SK-N-SH (cell line): ENCODE data around the gene ADAMTS4. TPM values are rescaled to one million over a fixed set of nuclear protein-coding genes. Genes with fewer than 3 reads are reported as not detected.

Experiments used
- CTCF ChIA-PET: fragments of 300-600, 350-600 bp; formaldehyde crosslinking; extraction: SDS; loops from one replicate; lab custom pipeline; 2021; lab: Yijun Ruan, JAX
- POLR2A ChIA-PET: fragments of 350-600 bp; sonication (Branson Sonifier 250); formaldehyde crosslinking; extraction: SDS; loops from one replicate; lab custom pipeline; 2020; ENCODE audit warnings: antibody characterized with exemption, inconsistent platforms; lab: Yijun Ruan, JAX
- DNase-seq: peaks from one replicate; pipeline ENCODE4 v3.0.0; 2012
- H2AFZ ChIP-seq: fragments of 200-600 bp; sonication (generic); 2 replicates; pipeline ENCODE4 v1.8.1; 2016; ENCODE audit warnings: antibody characterized with exemption, mild to moderate bottlenecking, low read depth
- H3F3A ChIP-seq: fragments of 200-600 bp; sonication (generic); replicated peaks from 2 replicates; pipeline ENCODE3; 2016; ENCODE audit warnings: antibody characterized with exemption, mild to moderate bottlenecking; ENCODE audit not compliant: insufficient read depth
- H3K27ac ChIP-seq, 2 experiments: fragments of 200-500 bp in 1 of 2; fragments of 200-600 bp in 1 of 2; sonication (Bioruptor generic) in 1 of 2; sonication (generic), shearing (Covaris generic) in 1 of 2; 2 replicates each; pipeline versions ENCODE4 v1.5.1 to v1.6.1; 2014 to 2016; ENCODE audit warnings: low read depth in 2 of 2, inconsistent platforms in 1 of 2, low read length in 1 of 2, mild to moderate bottlenecking in 1 of 2, mixed read lengths in 1 of 2
- H3K27me3 ChIP-seq: fragments of 200-600 bp; sonication (generic), shearing (Covaris generic); 2 replicates; pipeline ENCODE4 v1.6.1; 2016; ENCODE audit warnings: mixed run types; ENCODE audit not compliant: insufficient read depth
- H3K36me3 ChIP-seq, 2 experiments: fragments of 200-500 bp in 1 of 2; fragments of 200-600 bp in 1 of 2; sonication (Bioruptor generic) in 1 of 2; sonication (generic) in 1 of 2; replicated peaks in 1 of 2; 2 replicates each; pipeline versions ENCODE3 to v1.5.1; 2014 to 2016; ENCODE audit warnings: low read length in 1 of 2, mild to moderate bottlenecking in 1 of 2; ENCODE audit not compliant: insufficient read depth in 2 of 2, control insufficient read depth in 1 of 2
- H3K4me1 ChIP-seq, 2 experiments: fragments of 200-500 bp in 1 of 2; fragments of 200-600 bp in 1 of 2; sonication (Bioruptor generic) in 1 of 2; sonication (generic), shearing (Covaris generic) in 1 of 2; 2 replicates each; pipeline versions ENCODE4 v1.5.1 to v1.6.1; 2014 to 2016; ENCODE audit warnings: low read depth in 1 of 2, low read length in 1 of 2, mixed run types in 1 of 2; ENCODE audit not compliant: insufficient read depth in 2 of 2, control insufficient read depth in 1 of 2
- H3K4me2 ChIP-seq: fragments of 200-600 bp; sonication (generic), shearing (Covaris generic); 2 replicates; pipeline ENCODE4 v1.6.1; 2017; ENCODE audit warnings: mixed run types
- H3K4me3 ChIP-seq, 2 experiments: fragments of 200-500 bp in 1 of 2; fragments of 200-600 bp in 1 of 2; sonication (Bioruptor generic) in 1 of 2; sonication (generic), shearing (Covaris generic) in 1 of 2; 2 replicates each; pipeline versions ENCODE4 v1.5.1 to v1.8.1; 2014 to 2016; ENCODE audit warnings: low read depth in 2 of 2, inconsistent platforms in 1 of 2, low read length in 1 of 2, mild to moderate bottlenecking in 1 of 2, mixed read lengths in 1 of 2, moderate library complexity in 1 of 2
- H3K79me2 ChIP-seq: fragments of 200-600 bp; sonication (generic); 2 replicates; pipeline ENCODE4 v1.8.1; 2017; ENCODE audit warnings: mild to moderate bottlenecking; ENCODE audit not compliant: insufficient read depth
- H3K9ac ChIP-seq: fragments of 200-600 bp; sonication (generic); 2 replicates; pipeline ENCODE4 v1.6.1; 2017; ENCODE audit warnings: mixed run types
- H3K9me2 ChIP-seq: fragments of 200-600 bp; sonication (generic); 2 replicates; pipeline ENCODE4 v1.6.1; 2017; ENCODE audit warnings: mixed run types
- H3K9me3 ChIP-seq: fragments of 200-600 bp; sonication (generic); 2 replicates; pipeline ENCODE4 v1.6.1; 2017; ENCODE audit warnings: mixed run types, mild to moderate bottlenecking, moderate library complexity
- H4K20me1 ChIP-seq: fragments of 200-600 bp; sonication (generic); 2 replicates; pipeline ENCODE4 v1.6.1; 2017; ENCODE audit warnings: mild to moderate bottlenecking, mixed run types; ENCODE audit not compliant: insufficient read depth
- CHD2 ChIP-seq: fragments of 150-350 bp; IDR thresholded peaks from 2 replicates; pipeline ENCODE4 v1.6.1; 2018; ENCODE audit warnings: low read length; ENCODE audit not compliant: partially characterized antibody
- EP300 ChIP-seq, 2 experiments: IDR thresholded peaks; 2 replicates each; pipeline versions ENCODE4 v1.4.0 to v1.6.1; 2012; ENCODE audit warnings: borderline replicate concordance in 1 of 2, low read depth in 1 of 2, low read length in 1 of 2
- FOSL2 ChIP-seq: IDR thresholded peaks from 2 replicates; pipeline ENCODE4 v1.4.0; 2012; ENCODE audit warnings: low read depth, mild to moderate bottlenecking, moderate library complexity, borderline replicate concordance
- GABPA ChIP-seq: IDR thresholded peaks from 2 replicates; pipeline ENCODE4 v1.4.0; 2012; ENCODE audit warnings: low read depth, mild to moderate bottlenecking
- JUND ChIP-seq: IDR thresholded peaks from 2 replicates; pipeline ENCODE4 v1.4.0; 2012
- RAD21 ChIP-seq: IDR thresholded peaks from 2 replicates; pipeline ENCODE4 v1.6.1; 2012; ENCODE audit warnings: mild to moderate bottlenecking, low read length
- RFX5 ChIP-seq: IDR thresholded peaks from 2 replicates; pipeline ENCODE4 v1.6.1; 2012; ENCODE audit warnings: mild to moderate bottlenecking, improper control_type of control experiment, low read length
- RXRA ChIP-seq: IDR thresholded peaks from 2 replicates; pipeline ENCODE4 v1.4.0; 2012; ENCODE audit warnings: low read depth, mild to moderate bottlenecking, borderline replicate concordance
- TEAD4 ChIP-seq: IDR thresholded peaks from 2 replicates; pipeline ENCODE4 v1.4.0; 2012; ENCODE audit warnings: mild to moderate bottlenecking, borderline replicate concordance; ENCODE audit not compliant: insufficient read depth
- USF1 ChIP-seq: IDR thresholded peaks from 2 replicates; pipeline ENCODE4 v1.4.0; 2012; ENCODE audit warnings: low read depth, borderline replicate concordance
- WGBS: methylation state at CpG from one replicate; pipeline ENCODE4 v1.1.6; 2017; ENCODE audit warnings: low lambda C conversion rate; 5-methylcytosine and 5-hydroxymethylcytosine counted together
- polyA plus RNA-seq, 3 experiments: library from polyadenylated mRNA; depleted of rRNA; stranded (reverse); fragments of >200 nt; gene quantifications; 2 replicates each; pipeline ENCODE4 v1.2.3, GENCODE V29; 2012
- TF ChIP-seq, protein P1 (sequence below): fragments of 150-350 bp; IDR thresholded peaks from 2 replicates; pipeline ENCODE4 v1.6.1; 2016; ENCODE audit warnings: mild to moderate bottlenecking, low read depth, low read length
- TF ChIP-seq, protein P2 (sequence below): IDR thresholded peaks from 2 replicates; pipeline ENCODE4 v1.6.1; 2012; ENCODE audit warnings: mild to moderate bottlenecking, low read depth, low read length, moderate library complexity
- TF ChIP-seq, protein P3 (sequence below): IDR thresholded peaks from 2 replicates; pipeline ENCODE4 v1.4.0; 2012; ENCODE audit warnings: low read depth, borderline replicate concordance

ADAMTS4 gene
- polyA plus RNA-seq, 1 of the 3 experiments (the other 2 are of a cell fraction), result 1.2 TPM

- Histone ChIP-seq H3K4me3 (no peak overlapping the region), H3F3A (no peaks in the 10 kb centered on the region), H3K27ac (no peak overlapping the region), H3K9me3 (no peaks in the 10 kb centered on the region), H2AFZ (no peak overlapping the region), H3K36me3 (no peaks in the 10 kb centered on the region), H3K79me2 (no peaks in the 10 kb centered on the region), H3K9ac (no peak overlapping the region), H3K4me1 (no peaks in the 10 kb centered on the region), H3K4me2 (no peak overlapping the region), H3K27me3 (no peaks in the 10 kb centered on the region), H4K20me1 (no peaks in the 10 kb centered on the region), H3K9me2 (no peaks in the 10 kb centered on the region)
- TF ChIP-seq, protein P1, sequence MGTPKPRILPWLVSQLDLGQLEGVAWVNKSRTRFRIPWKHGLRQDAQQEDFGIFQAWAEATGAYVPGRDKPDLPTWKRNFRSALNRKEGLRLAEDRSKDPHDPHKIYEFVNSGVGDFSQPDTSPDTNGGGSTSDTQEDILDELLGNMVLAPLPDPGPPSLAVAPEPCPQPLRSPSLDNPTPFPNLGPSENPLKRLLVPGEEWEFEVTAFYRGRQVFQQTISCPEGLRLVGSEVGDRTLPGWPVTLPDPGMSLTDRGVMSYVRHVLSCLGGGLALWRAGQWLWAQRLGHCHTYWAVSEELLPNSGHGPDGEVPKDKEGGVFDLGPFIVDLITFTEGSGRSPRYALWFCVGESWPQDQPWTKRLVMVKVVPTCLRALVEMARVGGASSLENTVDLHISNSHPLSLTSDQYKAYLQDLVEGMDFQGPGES, result no peak
- TF ChIP-seq TEAD4 (no peak), GABPA (no peak)
- TF ChIP-seq, protein P2, sequence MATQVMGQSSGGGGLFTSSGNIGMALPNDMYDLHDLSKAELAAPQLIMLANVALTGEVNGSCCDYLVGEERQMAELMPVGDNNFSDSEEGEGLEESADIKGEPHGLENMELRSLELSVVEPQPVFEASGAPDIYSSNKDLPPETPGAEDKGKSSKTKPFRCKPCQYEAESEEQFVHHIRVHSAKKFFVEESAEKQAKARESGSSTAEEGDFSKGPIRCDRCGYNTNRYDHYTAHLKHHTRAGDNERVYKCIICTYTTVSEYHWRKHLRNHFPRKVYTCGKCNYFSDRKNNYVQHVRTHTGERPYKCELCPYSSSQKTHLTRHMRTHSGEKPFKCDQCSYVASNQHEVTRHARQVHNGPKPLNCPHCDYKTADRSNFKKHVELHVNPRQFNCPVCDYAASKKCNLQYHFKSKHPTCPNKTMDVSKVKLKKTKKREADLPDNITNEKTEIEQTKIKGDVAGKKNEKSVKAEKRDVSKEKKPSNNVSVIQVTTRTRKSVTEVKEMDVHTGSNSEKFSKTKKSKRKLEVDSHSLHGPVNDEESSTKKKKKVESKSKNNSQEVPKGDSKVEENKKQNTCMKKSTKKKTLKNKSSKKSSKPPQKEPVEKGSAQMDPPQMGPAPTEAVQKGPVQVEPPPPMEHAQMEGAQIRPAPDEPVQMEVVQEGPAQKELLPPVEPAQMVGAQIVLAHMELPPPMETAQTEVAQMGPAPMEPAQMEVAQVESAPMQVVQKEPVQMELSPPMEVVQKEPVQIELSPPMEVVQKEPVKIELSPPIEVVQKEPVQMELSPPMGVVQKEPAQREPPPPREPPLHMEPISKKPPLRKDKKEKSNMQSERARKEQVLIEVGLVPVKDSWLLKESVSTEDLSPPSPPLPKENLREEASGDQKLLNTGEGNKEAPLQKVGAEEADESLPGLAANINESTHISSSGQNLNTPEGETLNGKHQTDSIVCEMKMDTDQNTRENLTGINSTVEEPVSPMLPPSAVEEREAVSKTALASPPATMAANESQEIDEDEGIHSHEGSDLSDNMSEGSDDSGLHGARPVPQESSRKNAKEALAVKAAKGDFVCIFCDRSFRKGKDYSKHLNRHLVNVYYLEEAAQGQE, result no peak
- TF ChIP-seq, protein P3, sequence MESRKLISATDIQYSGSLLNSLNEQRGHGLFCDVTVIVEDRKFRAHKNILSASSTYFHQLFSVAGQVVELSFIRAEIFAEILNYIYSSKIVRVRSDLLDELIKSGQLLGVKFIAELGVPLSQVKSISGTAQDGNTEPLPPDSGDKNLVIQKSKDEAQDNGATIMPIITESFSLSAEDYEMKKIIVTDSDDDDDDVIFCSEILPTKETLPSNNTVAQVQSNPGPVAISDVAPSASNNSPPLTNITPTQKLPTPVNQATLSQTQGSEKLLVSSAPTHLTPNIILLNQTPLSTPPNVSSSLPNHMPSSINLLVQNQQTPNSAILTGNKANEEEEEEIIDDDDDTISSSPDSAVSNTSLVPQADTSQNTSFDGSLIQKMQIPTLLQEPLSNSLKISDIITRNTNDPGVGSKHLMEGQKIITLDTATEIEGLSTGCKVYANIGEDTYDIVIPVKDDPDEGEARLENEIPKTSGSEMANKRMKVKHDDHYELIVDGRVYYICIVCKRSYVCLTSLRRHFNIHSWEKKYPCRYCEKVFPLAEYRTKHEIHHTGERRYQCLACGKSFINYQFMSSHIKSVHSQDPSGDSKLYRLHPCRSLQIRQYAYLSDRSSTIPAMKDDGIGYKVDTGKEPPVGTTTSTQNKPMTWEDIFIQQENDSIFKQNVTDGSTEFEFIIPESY, result no peak
- WGBS, result 63% methylated on average over 5 of the region's 5 CpGs
- ChIA-PET POLR2A (no interaction called here), CTCF (interaction anchor here (1.3 to 3.2 kb wide), 2 partner anchors 9 to 146 kb away, joined by 4 to 29 read pairs; partner anchors contain the start of gene TOMM40L)
- DNase-seq, result no peak
Measured at GRCh38 chr1:161235957-161236775, 37.3 kb upstream of the ADAMTS4 start.

DNA sequence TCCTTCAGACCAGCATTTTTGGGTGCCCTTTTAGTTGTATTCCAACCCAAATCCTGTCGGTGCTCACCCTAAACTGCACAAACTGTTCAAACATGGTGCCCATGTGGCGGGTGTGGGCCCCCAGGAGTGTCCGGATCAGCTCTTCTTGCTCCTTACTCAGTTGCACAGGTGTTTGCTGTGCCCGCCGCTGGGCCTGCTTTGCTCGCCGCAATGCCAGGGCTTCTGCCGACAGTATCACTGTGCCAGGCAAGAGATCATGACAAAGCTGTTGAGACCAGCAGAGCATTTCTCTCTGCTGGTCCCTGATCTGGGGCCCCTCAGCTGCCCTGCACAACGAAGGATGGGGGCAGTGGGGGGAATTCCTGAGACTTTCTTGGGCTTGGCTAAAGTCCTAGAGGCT is 34.2 kb upstream of the ADAMTS4 start:
- no peak for DNase-seq
- POLR2A ChIA-PET, result interaction anchor here (0.8 kb wide), 1 partner anchor 13 kb away, joined by 3 read pairs; no protein-coding TSS in a partner anchor
- no peaks in the 10 kb centered on the region for H3K9me3 ChIP-seq
- no peaks in the 10 kb centered on the region for H3K79me2 ChIP-seq
- no peaks in the 10 kb centered on the region for H3K4me1 ChIP-seq
- H3K9ac ChIP-seq, result no peak overlapping the region
- H2AFZ ChIP-seq, result no peak overlapping the region
- no peak overlapping the region for H3K4me3 ChIP-seq
- H3K27ac ChIP-seq, result no peak overlapping the region
- WGBS, result 47% methylated on average over 3 of the region's 9 CpGs
- no peak overlapping the region for H3K4me2 ChIP-seq
- no peaks in the 10 kb centered on the region for H3K27me3 ChIP-seq
- H4K20me1 ChIP-seq, result no peaks in the 10 kb centered on the region
- no peaks in the 10 kb centered on the region for H3K9me2 ChIP-seq
- peaks cover 0 to 20% of the 10 kb centered on the region in 2 experiments for H3K36me3 ChIP-seq
- CTCF ChIA-PET, result interaction anchor here (1.3 to 6.3 kb wide), 2 partner anchors 57 to 150 kb away, joined by 3 to 76 read pairs; no protein-coding TSS in a partner anchor
- no peaks in the 10 kb centered on the region for H3F3A ChIP-seq
- TF ChIP-seq RAD21 (no peak), RXRA (no peak), USF1 (no peak), TEAD4 (no peak), JUND (no peak), CHD2 (no peak), FOSL2 (no peak), RFX5 (no peak), EP300 (IDR thresholded peaks at IDR 0.05; ENCODE audit: borderline replicate concordance in 1 of 2, low read depth in 1 of 2, low read length in 1 of 2) (no peak)
- TF ChIP-seq, protein P3, result no peak
